ENCODE data around the gene RAB3GAP2.
"Not testable (repeated sequence)": the region's sequence is repeated elsewhere in the genome, so short reads cannot be mapped to it uniquely, and the experiment has no call there.

Gene RAB3GAP2

DNA sequence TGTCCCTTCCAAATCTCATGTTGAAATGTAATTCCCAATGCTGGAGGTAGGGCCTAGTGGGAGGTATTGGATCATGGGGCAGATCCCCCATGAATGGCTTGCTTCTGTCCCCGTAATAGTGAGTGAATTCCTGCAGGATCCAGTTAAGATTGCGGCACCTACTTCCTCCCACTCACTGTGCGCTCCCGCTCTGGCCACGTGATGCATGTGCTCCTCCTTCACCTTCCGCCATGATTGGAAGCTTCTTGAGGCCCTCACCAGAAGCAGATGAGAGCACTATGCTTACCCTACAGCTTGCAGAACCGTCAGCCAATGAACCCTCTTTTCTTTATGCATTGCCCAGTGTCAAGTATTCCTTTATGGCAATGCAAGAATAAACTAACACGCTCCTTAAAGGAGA lies 14.9 kb upstream of the RAB3GAP2 start:
- FAIRE-seq (no peak), DNase-seq (ENCODE audit: insufficient read length, low spot score) (no peak)

DNA sequence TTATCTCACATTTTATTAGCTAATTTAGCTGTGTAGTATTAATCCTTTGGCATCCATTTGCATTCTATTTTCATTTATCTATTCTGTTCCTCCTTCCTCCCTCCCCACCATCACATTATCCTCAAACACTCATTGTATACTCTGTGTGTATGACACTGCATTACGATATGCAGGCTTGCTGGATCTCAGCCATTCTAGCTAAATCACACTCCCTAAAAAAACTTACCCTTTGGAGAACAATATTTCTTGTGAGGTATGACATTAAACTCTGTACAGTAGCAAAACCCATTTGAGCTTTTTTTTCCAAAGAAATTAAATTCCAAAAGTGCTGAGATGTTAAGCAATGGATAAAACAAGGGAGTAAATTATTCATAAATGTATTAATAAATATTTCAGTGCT lies 11.4 kb upstream of the RAB3GAP2 start:
- no peak for DNase-seq (ENCODE audit: insufficient read length, low spot score)
- peak; percentile 80 for FAIRE-seq

DNA sequence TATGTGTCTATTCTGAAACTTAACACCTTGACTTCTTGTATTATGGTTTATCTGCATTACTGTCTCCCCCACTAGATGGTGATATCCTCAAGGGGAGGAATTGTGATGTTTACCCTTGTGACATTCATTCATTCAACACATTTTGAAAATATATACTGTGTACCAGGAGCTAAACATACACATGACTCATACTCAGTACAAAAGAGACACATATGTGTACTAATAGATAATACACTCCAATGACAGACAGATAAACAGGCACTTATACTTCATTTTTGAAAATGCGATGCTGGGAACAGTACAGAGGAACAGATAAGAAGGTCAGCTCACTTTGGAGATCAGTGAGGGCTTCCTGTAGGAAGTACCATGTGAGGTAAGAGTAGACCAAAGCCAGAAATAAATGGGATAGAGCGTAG lies 8.9 kb upstream of the RAB3GAP2 start:
- FAIRE-seq (peak; percentile 62), DNase-seq (ENCODE audit: insufficient read length, low spot score) (no peak)

DNA sequence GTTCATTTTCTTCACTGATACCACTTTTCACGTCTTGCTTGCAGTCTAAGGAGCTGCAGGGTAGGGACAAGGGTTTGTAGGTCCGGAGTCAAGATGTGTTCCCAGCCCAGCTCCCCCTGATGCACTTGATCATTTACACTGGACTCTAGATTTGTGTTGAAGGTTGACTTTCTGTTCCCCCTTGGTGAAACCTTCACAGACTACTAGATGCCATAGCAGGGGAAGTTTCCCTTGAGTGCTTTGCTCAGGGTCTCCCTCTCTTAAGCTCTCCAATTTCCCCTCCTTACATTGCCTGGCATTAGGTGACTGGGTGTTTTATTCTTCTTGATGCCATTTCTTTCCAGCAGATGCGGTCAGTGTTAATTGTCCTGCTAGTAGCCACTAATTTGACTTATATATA lies 8.0 kb upstream of the RAB3GAP2 start:
- FAIRE-seq (no peak), DNase-seq (ENCODE audit: insufficient read length, low spot score) (no peak)

DNA sequence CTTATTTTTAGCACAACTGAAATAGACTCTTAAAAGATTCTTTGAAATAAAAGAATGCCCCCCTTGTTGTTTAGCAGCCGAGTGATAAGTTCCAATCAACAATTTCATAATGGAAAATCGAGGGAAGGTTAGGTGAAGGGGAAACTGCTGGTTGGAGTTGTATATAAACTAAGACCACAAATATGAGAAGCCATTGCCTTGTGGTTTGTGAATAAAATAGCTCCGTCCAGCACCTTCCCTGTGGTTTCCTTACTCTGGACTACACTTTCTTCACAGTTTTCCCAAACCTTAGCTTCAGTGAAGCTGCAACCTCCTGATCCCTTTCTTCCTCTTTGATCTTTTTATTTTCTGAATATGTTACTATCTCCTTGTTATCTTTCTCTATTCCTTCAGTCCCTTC lies 6.7 kb upstream of the RAB3GAP2 start:
- DNase-seq (ENCODE audit: insufficient read length, low spot score), result no peak
- no peak for FAIRE-seq

DNA sequence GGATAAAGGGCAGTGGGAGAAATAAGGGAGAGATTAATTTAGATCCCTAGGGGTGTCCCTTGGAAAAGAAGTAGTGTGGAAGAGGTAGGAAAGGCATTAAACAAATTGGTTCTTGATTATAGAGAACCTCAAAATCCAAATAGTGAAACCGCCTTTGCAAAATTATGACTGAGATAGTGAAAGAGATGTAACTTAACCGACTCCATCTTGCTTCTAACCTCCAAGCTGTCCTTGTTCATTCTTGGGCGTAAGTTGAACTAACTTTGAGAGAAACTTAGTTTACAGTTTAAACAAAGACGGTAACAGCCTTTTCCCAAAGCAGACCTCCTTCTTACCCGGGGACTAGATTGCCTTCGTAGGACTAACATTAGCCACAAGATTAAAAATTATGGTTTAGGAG lies 3.2 kb upstream of the RAB3GAP2 start:
- FAIRE-seq (no peak), DNase-seq (ENCODE audit: insufficient read length, low spot score) (no peak)

DNA sequence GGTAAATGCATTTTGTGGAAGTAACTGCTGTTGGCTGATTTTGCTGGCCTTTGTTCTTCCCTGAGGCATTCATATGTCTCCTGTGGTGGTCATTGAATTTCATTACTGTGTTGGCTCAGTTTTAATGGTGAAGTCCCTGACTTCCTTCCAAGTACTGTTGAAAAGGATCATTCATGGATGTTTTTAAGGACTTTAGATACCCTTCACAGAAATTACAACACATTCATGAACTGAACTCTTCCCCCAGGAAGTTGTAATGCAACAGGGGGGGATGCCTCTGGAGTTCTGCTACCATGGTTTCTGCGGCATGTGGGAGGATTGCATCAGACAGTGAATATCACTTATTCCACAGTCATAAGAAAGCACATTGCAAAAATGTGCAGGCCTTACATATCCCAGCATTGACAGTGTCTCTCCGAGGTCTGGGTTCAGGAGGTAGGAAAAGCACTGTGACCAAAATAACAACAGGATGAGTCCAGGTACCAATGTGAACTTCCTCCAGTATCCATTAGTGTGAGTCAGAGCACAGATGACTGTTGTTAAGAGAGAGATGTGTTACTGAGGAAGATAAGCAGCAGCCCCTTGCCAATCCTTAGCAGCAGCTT lies 2.1 kb upstream of the RAB3GAP2 start:
- DNase-seq (ENCODE audit: insufficient read length, low spot score) (no peak), FAIRE-seq (no peak)

DNA sequence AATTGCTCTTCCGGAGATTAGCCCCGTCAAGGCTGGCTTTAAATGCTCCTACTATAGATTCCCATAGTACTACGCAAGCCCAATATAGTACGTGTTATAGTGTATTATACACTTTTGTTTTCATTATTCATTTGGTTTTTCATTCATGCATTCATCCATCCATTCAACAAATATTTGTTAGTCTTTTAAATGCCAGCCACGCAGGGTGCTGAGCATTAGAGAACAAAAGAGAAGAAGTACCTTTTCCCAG lies 513 bp upstream of the RAB3GAP2 start:
- no peak for DNase-seq (ENCODE audit: insufficient read length, low spot score)
- FAIRE-seq, result no peak

DNA sequence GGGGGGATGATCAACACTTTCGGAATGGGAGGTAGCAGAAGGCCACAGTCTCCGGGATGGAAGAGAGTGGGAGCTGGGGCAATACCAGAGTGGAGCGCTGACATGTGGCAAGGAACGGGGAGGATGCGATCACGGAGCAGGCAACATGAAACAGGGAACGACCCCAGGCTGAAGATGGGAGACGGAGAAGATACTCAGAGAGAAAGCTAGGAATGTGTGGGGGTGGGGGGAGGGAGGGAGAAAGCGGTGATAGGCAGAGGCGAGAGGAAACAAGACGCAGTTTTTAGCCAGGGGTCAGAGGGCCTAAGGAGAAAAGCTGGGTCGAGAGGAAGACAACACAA lies 577 bp downstream of the RAB3GAP2 start:
- FAIRE-seq (no peak), DNase-seq (ENCODE audit: insufficient read length, low spot score) (peak; percentile 21)

DNA sequence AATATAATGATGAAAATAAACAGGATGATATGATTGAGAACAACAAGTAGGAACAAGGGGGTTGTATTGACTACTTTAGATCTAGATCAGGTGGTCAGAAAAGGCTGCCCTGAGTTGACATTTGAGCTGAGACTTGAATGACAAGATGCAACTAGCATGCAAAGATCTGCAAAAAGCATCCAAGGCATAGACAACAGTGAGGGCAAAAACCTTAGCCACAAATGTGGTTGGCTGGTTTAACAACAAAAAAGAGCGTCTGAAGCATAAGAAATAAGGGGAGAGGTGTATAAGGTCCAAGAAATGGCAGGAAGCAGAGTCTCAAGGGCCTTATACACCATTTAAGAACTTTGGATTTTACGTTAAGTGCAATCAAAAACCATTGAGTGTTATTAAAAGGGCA lies 3.2 kb downstream of the RAB3GAP2 start:
- FAIRE-seq, result no peak
- DNase-seq (ENCODE audit: insufficient read length, low spot score), result no peak

DNA sequence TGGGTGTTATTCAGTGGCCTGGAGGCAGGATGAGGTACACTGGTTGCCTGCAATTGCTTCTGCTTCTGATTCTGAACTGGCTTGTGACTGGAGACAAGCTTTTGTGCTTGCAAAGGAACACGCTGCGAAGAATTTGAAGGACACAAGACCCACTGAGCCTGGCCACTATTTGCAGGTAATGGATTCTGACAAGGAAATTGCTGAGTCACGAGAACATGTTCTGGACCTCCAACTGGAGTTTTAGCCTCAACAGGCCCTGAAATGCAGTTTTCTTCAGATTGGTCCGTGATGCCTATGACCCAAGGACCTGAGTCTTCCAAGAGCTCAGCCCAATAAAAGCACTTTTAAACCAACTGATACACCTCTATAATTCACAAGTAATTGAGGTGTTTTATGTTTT lies 4.6 kb downstream of the RAB3GAP2 start:
- no peak for FAIRE-seq
- no peak for DNase-seq (ENCODE audit: insufficient read length, low spot score)

DNA sequence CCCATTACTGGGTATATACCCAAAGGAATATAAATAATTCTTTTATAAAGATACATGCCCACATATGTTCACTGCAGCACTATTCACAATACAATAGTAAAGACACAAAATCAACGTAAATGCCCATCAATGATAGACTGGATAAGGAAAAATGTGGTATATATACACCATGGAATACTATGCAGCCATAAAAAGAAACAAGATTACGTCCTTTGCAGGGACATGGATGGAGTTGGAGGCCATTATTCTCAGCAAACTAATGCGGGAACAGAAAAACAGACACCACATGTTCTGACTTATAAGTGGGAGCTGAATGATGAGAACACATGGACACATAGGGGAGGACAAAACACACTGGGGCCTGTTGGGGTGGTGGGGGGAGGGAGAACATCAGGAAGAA lies 12.0 kb downstream of the RAB3GAP2 start:
- not testable (repeated sequence) for FAIRE-seq; DNase-seq (ENCODE audit: insufficient read length, low spot score)

DNA sequence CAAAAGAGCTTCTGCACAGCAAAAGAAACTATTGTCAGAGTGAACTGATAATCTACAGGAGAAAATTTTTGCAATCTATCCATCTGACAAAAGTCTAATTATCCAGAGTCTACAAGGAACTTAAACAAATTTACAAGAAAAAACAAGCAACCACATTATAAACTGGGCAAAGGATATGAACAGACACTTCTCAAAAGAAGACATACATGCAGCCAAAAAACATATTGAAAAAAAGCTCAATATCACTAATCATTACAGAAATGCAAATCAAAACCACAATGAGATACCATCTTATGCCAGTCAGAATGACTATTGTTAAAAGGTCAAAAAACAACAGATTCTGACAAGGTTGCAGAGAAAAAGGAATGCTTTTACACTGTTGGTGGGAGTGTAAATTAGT lies 12.5 kb downstream of the RAB3GAP2 start:
- DNase-seq (ENCODE audit: insufficient read length, low spot score); FAIRE-seq: not testable (repeated sequence)

DNA sequence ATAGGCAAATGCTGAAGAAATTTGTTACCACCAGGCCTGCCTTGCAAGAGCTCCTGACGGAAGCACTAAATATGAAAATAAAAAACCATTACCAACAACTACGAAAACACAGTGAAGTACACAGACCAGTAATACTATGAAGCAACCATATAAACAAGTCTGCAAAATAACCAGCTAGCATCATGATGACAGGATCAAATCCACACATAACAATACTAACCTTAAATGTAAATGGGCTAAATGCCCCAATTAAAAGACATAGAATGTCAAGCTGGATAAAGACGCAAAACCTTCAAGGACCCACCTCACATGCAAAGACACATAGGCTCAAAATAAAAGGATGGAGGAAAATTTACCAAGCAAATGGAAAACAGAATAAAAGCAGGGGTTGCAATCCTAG lies 16.1 kb downstream of the RAB3GAP2 start:
- DNase-seq (ENCODE audit: insufficient read length, low spot score); FAIRE-seq: not testable (repeated sequence)

DNA sequence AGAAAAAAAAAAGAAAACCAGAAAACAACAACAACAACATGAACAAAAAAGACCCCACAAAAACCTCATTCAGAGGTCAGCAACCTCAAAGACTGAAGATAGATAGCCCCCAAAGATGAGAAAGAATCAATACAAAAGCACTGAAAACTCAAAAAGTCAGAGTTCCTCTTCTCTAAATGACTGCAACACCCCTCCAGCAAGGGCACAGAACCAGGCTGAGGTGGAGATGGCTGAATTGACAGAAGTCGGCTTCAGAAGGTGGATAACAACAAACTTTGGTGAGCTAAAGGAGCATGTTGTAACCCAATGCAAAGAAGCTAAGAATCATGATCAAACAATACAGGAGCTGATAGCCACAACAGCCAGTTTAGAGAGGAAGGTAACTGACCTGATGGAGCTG lies 17.0 kb downstream of the RAB3GAP2 start:
- DNase-seq (ENCODE audit: insufficient read length, low spot score) (no peak), FAIRE-seq (no peak)

DNA sequence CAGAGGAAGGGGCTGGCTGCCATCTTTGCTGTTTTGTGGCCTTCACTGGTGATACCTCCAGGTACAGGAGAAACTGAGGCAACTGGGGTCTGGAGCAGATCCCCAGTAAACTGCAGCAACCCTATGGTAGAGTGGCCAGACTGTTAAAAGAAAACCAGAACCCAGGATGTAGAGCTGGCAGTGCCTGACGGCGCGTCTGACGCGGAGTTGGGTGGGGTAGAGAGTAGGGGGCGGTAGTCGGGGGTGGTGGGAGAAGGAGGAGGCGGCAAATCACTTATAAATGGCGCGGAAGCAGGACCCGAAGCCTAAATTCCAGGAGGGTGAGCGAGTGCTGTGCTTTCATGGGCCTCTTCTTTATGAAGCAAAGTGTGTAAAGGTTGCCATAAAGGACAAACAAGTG lies 19.0 kb downstream of the RAB3GAP2 start:
- not testable (repeated sequence) for DNase-seq (ENCODE audit: insufficient read length, low spot score); FAIRE-seq

DNA sequence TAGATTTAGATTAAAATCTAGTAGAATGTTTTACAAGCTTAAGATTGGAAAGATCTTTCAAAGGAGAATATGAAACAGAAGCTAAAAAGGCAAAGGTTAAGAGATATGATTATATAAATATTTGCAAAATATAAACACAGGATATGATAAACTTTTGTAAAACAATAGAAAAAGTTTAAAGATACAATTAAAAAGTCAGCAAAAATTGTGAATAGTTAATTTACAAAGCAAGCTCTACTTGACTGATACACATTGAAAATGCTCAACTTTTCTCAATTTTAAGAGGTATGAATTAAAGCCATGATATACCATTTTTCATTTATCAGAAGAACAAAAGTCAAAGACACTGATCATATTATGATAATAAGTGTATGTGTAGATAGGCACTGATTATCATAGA lies 21.0 kb downstream of the RAB3GAP2 start:
- DNase-seq (ENCODE audit: insufficient read length, low spot score) (no peak), FAIRE-seq (no peak)

DNA sequence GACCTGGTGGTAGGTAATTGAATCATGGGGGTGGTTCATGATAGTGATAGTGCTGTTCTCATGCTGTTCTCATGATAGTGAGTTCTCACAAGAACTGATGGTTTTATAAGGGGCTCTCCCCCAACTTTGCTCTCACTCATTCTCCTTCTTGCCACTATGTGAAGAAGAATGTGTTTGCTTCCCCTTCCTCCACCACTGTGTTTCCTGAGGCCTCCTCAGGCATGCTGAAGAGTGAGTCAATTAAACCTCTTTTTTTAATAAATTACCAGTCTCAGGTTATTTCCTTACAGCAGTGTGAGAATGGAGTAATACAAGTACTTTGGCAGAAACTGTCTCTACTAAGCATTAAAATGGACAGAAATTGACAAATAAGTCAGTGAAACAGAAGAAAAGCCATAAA lies 21.6 kb downstream of the RAB3GAP2 start:
- FAIRE-seq, result no peak

DNA sequence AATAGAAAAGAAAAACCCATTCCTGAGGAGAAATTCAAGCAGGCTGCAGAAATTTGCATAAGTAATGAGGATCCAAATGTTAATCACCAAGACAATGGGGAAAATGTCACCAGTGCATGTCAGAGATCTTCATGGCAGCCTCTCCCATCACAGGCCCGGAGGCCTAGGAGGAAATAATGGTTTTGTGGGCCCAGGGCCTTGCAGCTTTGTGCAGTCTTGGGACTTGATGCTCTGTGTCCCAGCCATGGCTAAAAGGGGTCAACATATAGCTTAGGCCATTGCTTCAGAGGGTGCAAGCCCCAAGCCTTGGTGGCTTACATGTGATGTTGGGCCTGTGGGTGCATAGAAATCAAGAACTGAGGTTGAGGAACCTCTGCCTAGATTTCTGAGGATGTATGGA lies 22.7 kb downstream of the RAB3GAP2 start:
- FAIRE-seq (no peak), DNase-seq (ENCODE audit: insufficient read length, low spot score) (no peak)

More for the DNA sequence above, 21.6 kb downstream of the RAB3GAP2 start:
- DNase-seq (ENCODE audit: insufficient read length, low spot score), result no peak

DNA sequence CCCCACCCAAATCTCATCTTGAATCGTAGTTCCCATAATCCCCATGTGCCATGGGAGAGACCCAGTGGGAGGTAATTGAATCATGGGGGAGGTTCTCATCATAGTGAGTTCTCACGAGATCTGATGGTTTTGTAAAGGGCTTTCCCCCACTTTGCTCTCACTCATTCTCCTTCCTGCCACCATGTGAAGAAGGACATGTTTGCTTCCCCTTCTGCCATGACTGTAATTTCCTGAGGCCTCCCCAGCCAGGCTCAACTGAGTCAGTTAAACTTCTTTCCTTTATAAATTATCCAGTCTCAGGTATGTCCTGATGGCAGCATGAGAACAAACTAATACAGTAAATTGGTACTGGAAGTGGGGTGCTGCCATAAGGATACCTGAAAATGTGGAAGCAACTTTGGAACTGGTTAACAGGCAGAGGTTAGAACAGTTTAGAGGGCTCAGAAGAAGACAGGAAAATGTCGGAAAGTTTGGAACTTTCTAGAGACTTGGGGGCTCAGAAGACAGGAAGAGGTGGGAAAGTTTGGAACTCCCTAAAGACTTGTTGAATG lies 23.5 kb downstream of the RAB3GAP2 start:
- DNase-seq (ENCODE audit: insufficient read length, low spot score); FAIRE-seq: not testable (repeated sequence)

DNA sequence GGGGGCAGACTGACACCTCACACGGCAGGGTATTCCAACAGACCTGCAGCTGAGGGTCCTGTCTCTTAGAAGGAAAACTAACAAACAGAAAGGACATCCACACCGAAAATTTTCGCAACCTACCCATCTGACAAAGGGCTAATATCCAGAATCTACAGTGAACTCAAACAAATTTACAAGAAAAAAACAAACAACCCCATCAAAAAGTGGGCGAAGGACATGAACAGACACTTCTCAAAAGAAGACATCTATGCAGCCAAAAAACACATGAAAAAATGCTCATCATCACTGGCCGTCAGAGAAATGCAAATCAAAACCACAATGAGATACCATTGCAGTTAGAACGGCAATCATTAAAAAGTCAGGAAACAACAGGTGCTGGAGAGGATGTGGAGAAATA lies 26.4 kb downstream of the RAB3GAP2 start:
- DNase-seq (ENCODE audit: insufficient read length, low spot score); FAIRE-seq: not testable (repeated sequence)

DNA sequence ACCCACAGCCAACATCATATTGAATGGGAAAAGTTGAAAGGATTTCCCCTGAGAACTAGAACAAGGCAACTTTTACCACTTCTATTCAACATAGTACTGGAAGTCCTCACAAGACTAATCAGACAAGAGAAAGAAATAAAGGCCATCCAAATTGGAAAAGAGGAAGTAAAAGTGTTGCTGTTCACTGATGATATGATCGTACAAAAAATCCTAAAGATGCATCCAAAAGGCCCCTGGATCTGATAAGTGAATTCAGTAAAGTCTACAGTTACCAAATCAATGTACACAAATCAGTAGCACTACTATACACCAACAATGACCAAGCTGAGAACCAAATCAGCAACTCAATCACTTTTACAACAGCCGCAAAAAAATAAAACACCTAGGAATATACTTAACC lies 28.3 kb downstream of the RAB3GAP2 start:
- FAIRE-seq (no peak), DNase-seq (ENCODE audit: insufficient read length, low spot score) (no peak)

DNA sequence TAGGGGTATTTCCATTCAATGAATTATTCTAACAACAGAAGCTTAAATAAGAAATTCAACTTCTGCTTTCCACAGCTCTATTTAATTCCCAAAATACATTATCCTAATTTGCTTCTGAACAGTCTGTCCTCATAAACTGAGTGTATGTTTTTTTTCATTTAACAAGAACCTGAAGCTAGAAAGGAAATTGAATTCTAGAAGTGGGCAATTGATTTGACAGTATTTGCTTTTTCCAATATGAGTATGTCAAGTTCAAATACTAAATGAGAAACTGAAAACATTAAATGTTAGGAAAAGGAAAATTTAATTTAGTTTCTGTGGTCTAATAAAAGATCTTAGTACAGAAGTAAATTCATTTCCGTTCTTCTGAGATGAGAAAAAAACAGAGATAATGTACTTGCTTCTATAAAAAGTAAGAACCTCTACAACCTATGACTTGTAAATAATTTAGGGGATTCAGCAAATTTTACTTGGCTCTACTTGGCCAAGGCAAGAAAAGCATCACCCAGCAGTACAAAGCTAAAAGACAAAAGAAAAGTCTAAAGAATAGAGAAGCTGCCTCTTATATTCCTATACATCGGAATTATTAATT lies 31.1 kb downstream of the RAB3GAP2 start:
- FAIRE-seq (no peak), DNase-seq (ENCODE audit: insufficient read length, low spot score) (no peak)

All from HTR-8/SVneo (cell line).